GM12864 (cell line): ENCODE measurements around the gene EIF3D.
"Not testable (repeated sequence)": the region's sequence is repeated elsewhere in the genome, so short reads cannot be mapped to it uniquely, and the experiment has no call there.

Source experiments
- DNase-seq: peaks from one replicate; pipeline ENCODE4 v3.0.0-alpha.2; 2011; ENCODE audit warnings: low read depth
- H3K4me3 ChIP-seq: 2 replicates; pipeline ENCODE4 v1.5.1; 2011; ENCODE audit warnings: mild to moderate bottlenecking, low read depth, low read length, control low read depth
- CTCF ChIP-seq: IDR thresholded peaks from 2 replicates; pipeline ENCODE4 v1.5.1; 2011; ENCODE audit warnings: low read depth, mild to moderate bottlenecking, moderate library complexity, low read length, control low read depth, inconsistent platforms; ENCODE audit errors: missing control alignments

EIF3D gene

DNA sequence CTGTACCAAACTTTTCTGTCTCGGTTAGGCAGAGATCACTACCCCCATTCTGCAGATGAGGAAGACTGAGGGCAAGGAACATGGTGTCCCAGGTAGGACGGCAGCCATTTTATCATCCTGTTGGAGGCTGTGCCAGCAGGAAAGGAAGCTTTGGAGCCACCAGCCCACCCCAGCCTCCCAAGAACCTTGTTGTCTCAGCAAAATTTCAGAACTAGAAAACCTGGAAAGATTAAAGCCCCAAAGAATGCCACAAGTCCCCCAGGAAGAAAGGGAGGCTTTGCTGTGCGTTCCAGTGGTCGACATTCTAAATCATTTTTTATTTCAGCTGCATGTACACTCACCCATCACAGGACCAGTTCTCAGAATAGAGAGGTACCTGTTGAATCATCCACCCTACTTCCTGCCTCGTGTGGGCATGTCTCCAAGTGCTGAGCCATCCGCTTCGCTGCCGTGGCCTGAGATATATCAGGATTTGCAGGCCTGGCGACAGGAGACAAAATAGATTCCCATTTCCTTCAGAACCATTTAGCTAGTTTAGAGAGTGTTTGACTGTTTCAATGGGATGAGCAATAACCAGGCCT is 13.0 kb upstream of the EIF3D start:
- no peak overlapping the region for H3K4me3 ChIP-seq
- TF ChIP-seq CTCF: no peak
- DNase-seq: no peak

- TF ChIP-seq CTCF: no peak
- no peak for DNase-seq
- no peak overlapping the region for H3K4me3 ChIP-seq
Observed at GRCh38 chr22:36540867-36541642, 12.1 kb upstream of the EIF3D start.

DNA sequence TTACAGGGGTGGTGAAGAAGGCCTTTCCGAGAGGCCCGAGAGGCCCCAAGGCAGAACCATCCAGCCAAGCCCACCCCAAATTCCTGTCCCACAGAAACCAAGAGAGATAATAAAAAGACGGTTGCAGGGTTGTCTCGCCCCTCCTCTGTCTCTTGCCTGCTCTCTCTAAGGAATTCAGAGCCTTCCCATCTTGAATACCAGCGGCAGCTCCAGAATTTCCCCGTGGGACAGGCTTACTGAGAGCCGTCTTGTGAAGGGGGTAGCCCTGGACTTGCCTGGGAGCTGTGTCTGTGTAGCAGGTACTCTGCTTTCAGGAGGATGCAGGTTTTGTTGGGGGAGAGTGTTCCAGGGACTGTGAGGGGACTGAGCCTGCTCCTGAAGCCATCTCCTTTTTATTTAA is 9.6 kb upstream of the EIF3D start:
- TF ChIP-seq CTCF: no peak
- DNase-seq: no peak
- H3K4me3 ChIP-seq: no peak overlapping the region

DNA sequence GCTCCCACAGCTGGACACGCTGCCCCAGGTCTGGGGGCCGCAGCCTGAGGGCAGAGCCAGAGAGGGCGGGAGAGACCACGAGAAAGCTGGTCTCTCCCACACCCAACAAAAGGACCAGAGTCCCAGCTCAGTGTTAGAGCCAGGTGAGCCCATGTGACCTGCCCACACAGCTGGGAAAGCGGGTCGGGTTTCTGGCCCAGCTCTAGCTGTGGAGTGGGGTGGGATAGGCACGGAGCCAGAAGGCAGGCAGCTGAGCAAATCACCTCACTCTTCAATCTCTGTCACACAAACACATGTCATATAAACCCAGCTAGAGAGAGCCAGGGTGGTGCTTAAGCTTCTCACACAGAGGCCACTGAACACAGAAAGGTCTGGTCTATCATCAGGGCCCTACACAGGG is 7.8 kb upstream of the EIF3D start:
- no peak overlapping the region for H3K4me3 ChIP-seq
- DNase-seq: no peak
- no peak for TF ChIP-seq CTCF

DNA sequence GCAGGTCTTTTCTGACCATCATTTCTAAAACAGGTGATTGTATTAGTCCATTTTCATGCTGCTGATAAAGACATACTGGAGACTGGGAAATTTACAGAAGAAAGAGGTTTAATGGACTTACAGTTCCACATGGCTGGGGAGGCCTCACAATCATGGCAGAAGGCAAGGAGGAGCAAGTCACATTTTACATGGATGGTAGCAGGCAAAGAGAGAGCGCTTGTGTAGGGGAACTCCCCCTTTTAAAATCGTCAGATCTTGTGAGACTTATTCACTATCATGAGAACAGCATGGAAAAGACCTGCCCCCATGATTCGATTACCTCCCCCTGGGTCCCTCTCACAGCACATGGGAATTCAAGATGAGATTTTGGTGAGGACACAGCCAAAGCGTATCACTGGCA is 4.4 kb upstream of the EIF3D start:
- not testable (repeated sequence) for DNase-seq

DNA sequence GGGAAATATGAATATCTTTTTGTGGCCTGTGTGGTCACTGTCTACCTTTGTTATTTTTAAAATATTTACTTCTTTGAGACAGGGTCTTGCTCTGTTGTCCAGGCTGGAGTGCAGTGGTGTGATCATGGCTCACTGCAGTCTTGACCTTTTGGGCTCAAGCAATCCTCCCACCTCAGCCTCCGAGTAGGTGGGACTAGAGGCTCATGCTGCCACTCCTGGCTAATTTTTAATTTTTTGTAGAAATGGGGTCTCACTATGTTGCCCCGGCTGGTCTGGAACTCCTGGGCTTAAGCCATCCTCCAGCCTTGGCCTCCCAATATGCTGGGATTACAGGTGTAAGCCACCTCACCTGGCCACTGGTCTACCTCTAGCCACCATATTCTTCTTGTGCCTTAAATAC is 3.5 kb upstream of the EIF3D start:
- H3K4me3 ChIP-seq: no peak overlapping the region
- TF ChIP-seq CTCF: no peak
- no peak for DNase-seq

More for the DNA sequence above, 4.4 kb upstream of the EIF3D start:
- H3K4me3 ChIP-seq: not testable (repeated sequence)

DNA sequence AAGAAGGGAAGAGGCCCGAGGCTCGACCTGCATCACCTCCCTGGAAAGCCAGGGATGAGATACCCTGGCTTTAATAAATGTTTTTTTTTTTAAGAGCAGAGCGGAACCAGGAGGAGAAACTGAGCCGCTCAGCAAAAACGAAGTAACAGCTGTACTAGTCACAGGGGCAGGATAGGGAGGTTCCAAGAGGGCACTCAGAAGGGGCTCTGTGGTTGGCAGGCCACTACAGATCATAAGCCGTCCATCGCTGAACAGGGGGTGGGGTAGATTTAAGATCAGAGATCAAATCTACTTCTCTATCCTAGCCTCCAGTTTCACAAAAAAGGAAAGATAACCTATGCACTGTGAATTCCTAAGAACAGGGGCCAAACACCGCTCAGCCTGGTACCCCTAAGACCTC is 625 bp downstream of the EIF3D start:
- no peak for TF ChIP-seq CTCF
- DNase-seq: no peak
- H3K4me3 ChIP-seq: peak overlapping the region; percentile 88
